H1 (cell line): ENCODE measurements around the gene HSFX4.
"Not testable (repeated sequence)": the region's sequence is repeated elsewhere in the genome, so short reads cannot be mapped to it uniquely, and the experiment has no call there.

ENCODE experiments used
- BRCA1 ChIP-seq: IDR thresholded peaks from 2 replicates; pipeline ENCODE4 v1.6.1; 2012; ENCODE audit warnings: low read depth, low read length, improper control_type of control experiment
- CEBPB ChIP-seq: IDR thresholded peaks from 2 replicates; pipeline ENCODE4 v1.6.1; 2012; ENCODE audit warnings: low read depth, low read length
- CHD1 ChIP-seq: IDR thresholded peaks from 2 replicates; pipeline ENCODE4 v1.6.1; 2012; ENCODE audit warnings: low read depth, low read length, improper control_type of control experiment
- EP300 ChIP-seq, 2 experiments: IDR thresholded peaks; 1 replicate in 1 of 2; 2 replicates in 1 of 2; pipeline ENCODE4 v1.6.1; 2011 to 2012; ENCODE audit warnings: low read depth in 2 of 2, low read length in 2 of 2, mild to moderate bottlenecking in 2 of 2, borderline replicate concordance in 1 of 2, inconsistent platforms in 1 of 2, moderate library complexity in 1 of 2
- EZH2 ChIP-seq: fragments of 200-600 bp; sonication (generic); IDR thresholded peaks from 2 replicates; pipeline ENCODE4 v1.7.1; 2012; ENCODE audit warnings: low read depth, mild to moderate bottlenecking, moderate library complexity, low read length, inconsistent platforms; ENCODE audit not compliant: severe bottlenecking
- POLR2A ChIP-seq, 2 experiments: IDR thresholded peaks; 1 replicate in 1 of 2; 2 replicates in 1 of 2; pipeline ENCODE4 v1.6.1; 2011; ENCODE audit warnings: low read depth in 2 of 2, low read length in 2 of 2, mild to moderate bottlenecking in 2 of 2; ENCODE audit errors: control extremely low read depth in 1 of 2
- POU5F1 ChIP-seq: IDR thresholded peaks from 2 replicates; pipeline ENCODE4 v1.6.1; 2011; ENCODE audit warnings: low read depth, mild to moderate bottlenecking, low read length, moderate library complexity
- RAD21 ChIP-seq, 2 experiments: IDR thresholded peaks in 1 of 2; conservative IDR thresholded peaks in 1 of 2; 2 replicates each; pipeline ENCODE4 v1.6.1; 2011; ENCODE audit warnings: low read depth in 2 of 2, low read length in 2 of 2, improper control_type of control experiment in 1 of 2, inconsistent platforms in 1 of 2, mild to moderate bottlenecking in 1 of 2, moderate library complexity in 1 of 2
- RNF2 ChIP-seq: fragments of 200-900, 300-1000 bp; sonication (generic); IDR thresholded peaks from 2 replicates; pipeline ENCODE4 v1.7.1; 2016; ENCODE audit warnings: borderline replicate concordance, low read depth, mild to moderate bottlenecking, antibody characterized with exemption, low read length; ENCODE audit not compliant: poor library complexity, severe bottlenecking; ENCODE audit errors: missing control alignments
- SIN3A ChIP-seq, 2 experiments: IDR thresholded peaks in 1 of 2; conservative IDR thresholded peaks in 1 of 2; 2 replicates each; pipeline ENCODE4 v1.6.1; 2011 to 2012; ENCODE audit warnings: low read length in 2 of 2, improper control_type of control experiment in 1 of 2, low read depth in 1 of 2, mild to moderate bottlenecking in 1 of 2
- SIX5 ChIP-seq: IDR thresholded peaks from 2 replicates; pipeline ENCODE4 v1.6.1; 2011; ENCODE audit warnings: mild to moderate bottlenecking, low read depth, low read length
- SRF ChIP-seq: IDR thresholded peaks from 2 replicates; pipeline ENCODE4 v1.6.1; 2011; ENCODE audit warnings: mild to moderate bottlenecking, low read depth, low read length, moderate library complexity
- TAF7 ChIP-seq: optimal IDR thresholded peaks from 2 replicates; pipeline ENCODE3; 2011; ENCODE audit warnings: low read depth, mild to moderate bottlenecking, inconsistent platforms, low read length, moderate library complexity, borderline replicate concordance
- TF ChIP-seq, protein P1 (sequence below), 3 experiments: IDR thresholded peaks; 1 replicate in 2 of 3; 2 replicates in 1 of 3; pipeline versions ENCODE4 v1.5.1 to v1.6.1; 2011; ENCODE audit warnings: low read length in 3 of 3, mild to moderate bottlenecking in 3 of 3, inconsistent platforms in 2 of 3, low read depth in 1 of 3, moderate library complexity in 1 of 3; ENCODE audit not compliant: insufficient read depth in 1 of 3; ENCODE audit errors: control extremely low read depth in 1 of 3

DNA sequence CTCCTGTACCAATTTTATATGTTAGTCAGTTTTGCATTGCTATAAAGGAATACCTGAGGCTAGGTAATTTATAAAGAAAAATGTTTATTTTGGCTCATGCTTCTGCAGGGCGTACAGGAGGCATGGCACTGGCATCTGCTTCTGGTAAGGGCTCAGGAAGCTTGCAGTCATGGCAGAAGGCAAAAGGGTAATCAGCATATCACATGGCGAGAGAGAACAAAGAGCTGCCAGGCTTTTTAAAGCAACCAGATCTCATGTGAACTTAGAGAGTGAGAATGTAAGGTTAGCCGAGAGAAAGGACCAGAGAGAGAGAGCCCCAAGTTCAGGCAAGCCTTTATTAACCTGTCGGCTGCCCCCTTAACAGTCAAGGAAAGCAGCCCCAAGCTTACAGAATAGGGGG is 5.5 kb upstream of the HSFX4 start:
- not testable (repeated sequence) for TF ChIP-seq CHD1; EZH2; RNF2; EP300 (IDR thresholded peaks at IDR 0.05; ENCODE audit: borderline replicate concordance in 1 of 2, low read depth in 2 of 2, low read length in 2 of 2); CEBPB; SIN3A (conservative IDR thresholded peaks at IDR 0.05 in 1 of 2, IDR thresholded peaks at IDR 0.05 in 1 of 2; ENCODE audit: low read depth in 1 of 2, low read length in 2 of 2); POU5F1; RAD21 (IDR thresholded peaks at IDR 0.05 in 1 of 2, conservative IDR thresholded peaks at IDR 0.05 in 1 of 2; ENCODE audit: low read depth in 2 of 2, low read length in 2 of 2); BRCA1; SIX5; TAF7; SRF; POLR2A (IDR thresholded peaks at IDR 0.05; ENCODE audit: control extremely low read depth in 1 of 2, low read depth in 2 of 2, low read length in 2 of 2)
- TF ChIP-seq, protein P1, sequence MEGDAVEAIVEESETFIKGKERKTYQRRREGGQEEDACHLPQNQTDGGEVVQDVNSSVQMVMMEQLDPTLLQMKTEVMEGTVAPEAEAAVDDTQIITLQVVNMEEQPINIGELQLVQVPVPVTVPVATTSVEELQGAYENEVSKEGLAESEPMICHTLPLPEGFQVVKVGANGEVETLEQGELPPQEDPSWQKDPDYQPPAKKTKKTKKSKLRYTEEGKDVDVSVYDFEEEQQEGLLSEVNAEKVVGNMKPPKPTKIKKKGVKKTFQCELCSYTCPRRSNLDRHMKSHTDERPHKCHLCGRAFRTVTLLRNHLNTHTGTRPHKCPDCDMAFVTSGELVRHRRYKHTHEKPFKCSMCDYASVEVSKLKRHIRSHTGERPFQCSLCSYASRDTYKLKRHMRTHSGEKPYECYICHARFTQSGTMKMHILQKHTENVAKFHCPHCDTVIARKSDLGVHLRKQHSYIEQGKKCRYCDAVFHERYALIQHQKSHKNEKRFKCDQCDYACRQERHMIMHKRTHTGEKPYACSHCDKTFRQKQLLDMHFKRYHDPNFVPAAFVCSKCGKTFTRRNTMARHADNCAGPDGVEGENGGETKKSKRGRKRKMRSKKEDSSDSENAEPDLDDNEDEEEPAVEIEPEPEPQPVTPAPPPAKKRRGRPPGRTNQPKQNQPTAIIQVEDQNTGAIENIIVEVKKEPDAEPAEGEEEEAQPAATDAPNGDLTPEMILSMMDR (IDR thresholded peaks at IDR 0.05; ENCODE audit: control extremely low read depth in 1 of 3, insufficient read depth in 1 of 3, low read depth in 1 of 3, low read length in 3 of 3) = not testable (repeated sequence)
